HG03066 (cell line): Measurements from ENCODE around the gene CUEDC1.

Experiments used
- ATAC-seq: cut with Tn5 transposase; IDR thresholded peaks from one replicate; pipeline ENCODE4 v1.9.1; 2021; ENCODE audit warnings: low read depth; ENCODE audit not compliant: unreplicated experiment

CUEDC1 gene

DNA sequence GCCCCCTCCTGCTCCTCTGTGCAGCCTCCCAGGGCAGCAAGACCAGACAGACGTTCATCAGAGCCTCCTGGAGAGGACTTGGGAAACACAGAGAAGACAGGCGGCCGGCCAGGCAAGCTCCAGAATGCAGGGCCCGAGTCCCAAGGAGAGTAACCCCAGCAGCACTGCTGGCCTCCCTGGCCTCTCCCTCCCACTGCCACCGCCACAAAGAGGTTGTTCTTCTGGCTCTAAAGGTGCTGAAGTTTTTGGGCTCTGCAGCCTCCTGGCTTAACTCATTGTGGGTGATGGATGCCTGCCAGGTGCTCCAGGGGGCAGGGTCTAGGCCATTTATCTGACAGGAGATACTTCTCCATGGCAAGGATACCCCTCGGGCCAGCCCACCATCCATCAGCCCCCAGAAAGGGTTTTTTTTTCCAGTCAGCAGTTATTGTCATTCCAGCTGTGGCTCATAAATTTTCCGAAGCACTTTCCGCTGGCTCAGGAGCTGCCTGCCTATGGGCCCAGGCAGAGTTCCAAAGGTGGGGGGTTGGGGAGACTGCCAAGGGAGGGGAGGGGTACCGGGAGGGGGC lies 73.3 kb downstream of the CUEDC1 start:
- ATAC-seq, result no peak

DNA sequence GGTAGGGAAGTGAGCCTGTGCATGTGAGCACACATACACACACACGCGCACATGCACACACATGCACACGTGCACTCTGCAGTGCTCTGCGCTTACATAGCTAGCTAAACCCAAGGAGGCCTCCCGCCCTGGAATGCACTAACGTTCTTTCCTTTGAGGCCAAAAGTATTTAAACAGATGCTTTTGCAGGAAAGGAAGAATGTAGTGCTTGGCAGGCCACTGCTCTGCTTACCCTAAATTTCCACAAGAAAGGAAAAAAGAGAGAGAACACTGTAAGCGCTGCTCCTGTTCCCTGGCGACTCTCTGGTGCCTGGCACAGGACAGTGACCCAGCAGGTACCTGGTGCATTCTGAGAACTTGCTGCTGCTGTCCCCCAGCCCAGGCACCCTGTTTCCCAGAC lies 74.1 kb downstream of the CUEDC1 start:
- no peak for ATAC-seq

DNA sequence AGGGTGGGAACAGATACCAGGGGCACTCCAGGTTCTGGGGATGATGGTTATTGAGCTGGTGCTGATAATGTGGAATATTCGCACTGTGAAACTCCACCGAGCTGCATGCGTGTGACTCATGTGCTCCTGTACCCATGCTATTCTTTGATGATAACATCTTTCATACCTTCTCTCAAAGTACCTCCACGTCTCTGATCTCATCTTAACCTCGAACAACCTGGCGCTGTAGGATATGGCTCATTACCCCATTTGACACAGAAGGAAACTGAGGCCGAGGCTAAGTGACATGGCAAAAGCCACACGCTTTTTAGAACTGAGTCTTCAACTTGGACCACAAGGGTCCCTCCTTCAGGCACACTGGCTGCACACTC lies 75.1 kb downstream of the CUEDC1 start:
- no peak for ATAC-seq

DNA sequence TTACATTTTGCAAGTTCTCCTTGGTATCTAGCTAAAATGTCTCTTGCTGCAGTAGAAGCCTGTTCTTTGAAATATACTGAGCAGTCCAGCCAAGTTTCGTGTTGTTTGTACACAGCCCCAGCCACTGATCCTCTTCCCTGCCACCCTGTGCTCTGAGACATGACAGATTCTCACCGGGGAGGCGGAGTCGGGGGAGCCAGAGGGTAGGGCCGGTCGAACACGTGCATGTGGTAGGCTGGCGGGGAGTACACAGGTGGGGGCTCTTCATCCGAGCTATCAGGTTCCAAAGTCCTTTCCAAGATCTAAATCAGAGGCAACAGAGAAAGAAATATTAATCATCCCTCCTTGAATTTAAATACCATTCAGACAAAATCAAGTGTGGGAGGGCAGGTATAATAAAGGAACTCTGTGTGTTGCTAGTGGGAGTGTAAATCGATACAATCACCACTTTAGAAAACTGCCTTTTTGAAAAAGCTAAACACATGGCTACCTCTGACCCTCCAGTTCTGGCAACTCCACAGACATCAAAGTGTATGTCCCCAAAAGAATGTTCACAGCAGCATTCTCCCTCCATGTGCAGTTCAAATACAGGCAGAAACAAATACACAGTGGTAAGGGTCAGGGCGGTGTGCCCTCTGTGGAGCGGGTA lies 75.7 kb downstream of the CUEDC1 start:
- no peak for ATAC-seq

DNA sequence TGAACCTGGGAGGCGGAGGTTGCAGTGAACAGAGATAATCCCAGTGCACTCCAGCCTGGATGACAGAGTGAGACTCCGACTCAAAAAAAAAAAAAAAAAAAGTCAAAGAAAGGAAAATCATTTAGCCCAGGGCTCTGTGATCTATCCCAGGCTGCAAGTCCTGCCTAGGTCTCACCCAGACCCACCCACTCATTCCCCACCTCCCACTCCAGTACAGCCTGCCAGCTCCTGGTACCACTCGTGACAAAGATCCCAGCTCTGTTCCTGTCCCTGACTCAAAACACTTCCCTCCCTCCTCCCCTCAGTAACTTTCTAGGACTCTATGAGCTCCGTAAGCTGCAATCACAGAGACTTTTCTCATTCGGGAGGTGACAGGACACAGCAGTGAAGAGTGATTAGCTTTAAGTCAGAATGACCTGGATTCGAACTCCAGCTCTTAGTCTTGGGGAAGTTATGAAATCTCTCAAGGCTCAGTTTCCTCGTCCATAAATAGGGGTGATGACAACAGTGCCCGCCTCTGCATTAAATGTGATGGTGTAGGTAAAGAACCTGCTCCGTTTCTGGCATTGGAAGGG lies 77.3 kb downstream of the CUEDC1 start:
- no peak for ATAC-seq

DNA sequence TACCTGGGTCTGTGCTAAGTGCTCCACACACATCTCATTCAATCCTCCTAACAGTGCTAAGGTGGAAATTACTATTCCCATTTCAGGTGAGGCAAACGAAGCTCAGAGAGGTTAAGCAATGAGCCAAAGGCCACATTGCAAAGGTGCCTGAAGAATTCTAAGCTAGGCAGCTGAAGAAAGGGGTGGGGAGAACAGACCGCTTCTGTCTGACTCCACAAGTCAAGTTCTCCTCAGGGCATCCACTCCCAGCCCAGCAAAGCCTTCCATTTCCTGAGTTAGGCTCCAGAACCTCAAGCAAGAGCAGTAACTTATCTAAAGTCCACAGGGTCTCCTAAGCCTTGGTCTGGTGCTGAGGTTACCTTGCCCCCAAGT lies 78.4 kb downstream of the CUEDC1 start:
- no peak for ATAC-seq

DNA sequence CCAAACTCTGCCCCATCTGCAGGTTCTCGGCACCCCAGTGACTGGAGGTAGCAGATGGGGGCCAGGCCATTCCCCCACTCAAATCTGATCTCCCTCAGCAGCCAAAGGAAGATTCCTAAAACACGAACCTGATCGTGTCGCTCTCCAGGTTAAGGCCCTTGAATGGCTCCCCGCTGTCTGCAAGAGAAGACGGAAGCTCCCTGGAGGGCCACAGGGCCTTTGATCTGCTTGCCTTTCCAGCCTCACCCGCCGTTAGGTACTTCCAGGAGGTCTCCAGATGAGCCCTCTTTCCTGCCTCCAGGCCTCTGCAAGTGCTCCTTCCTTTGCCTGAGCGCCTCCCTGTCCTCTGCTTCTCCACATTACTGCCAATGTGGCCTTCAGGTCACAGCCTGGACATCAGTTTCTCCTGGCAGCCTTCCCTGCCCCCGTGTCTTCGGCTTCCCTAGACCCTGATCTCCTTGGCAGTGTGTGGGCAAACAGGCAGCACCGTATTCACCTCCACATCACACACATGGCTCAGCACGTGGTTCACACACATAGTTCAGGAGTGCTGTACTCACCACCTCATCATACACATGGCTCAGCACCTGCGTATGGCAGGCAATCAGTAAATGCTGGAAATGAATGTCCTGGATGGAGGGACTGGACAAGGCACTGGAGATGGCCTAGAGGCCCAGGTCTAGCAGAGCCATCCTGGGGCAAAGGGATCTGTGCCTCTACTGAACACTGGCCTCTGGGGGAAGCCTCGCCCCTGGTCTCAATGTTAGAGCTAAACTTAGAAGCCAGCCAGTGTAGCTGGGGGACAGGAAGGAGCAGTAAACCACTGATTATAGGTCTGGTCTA lies 79.0 kb downstream of the CUEDC1 start:
- ATAC-seq, result no peak

DNA sequence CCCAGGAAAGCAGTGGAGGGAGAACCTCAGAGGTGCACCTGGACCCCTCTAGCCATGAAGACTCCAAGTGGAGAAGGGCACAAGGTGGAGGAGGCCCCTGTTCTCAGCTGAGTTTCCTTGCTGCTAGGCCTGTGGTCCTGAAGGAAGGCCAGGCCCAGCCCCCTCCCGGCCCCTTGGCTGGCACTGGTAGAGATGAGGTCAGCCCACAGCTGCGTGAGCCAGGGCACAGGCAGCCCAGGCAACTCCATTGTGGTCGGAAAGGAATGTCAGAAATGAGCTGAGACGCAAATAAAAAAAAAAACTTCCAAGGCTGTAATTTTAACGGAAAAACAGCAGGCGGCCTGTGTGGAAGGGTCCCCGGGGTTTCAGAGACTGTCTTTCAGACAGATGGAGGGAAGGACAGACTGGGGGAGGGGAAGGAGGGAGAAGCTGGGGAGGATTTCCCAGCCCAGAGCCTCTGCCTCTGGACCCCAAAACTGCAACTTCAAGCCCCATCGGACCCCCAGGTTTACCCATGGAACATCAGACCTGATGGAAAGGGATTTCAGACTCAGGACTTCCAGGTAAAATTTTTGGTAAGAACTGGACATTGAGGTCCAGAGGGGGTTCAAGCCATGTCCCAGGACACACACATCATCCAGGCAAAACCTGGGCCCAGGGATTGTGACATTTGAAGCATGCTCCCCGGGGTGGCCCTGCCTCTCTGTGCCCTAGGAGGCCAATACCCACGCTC lies 79.8 kb downstream of the CUEDC1 start:
- ATAC-seq, result no peak

DNA sequence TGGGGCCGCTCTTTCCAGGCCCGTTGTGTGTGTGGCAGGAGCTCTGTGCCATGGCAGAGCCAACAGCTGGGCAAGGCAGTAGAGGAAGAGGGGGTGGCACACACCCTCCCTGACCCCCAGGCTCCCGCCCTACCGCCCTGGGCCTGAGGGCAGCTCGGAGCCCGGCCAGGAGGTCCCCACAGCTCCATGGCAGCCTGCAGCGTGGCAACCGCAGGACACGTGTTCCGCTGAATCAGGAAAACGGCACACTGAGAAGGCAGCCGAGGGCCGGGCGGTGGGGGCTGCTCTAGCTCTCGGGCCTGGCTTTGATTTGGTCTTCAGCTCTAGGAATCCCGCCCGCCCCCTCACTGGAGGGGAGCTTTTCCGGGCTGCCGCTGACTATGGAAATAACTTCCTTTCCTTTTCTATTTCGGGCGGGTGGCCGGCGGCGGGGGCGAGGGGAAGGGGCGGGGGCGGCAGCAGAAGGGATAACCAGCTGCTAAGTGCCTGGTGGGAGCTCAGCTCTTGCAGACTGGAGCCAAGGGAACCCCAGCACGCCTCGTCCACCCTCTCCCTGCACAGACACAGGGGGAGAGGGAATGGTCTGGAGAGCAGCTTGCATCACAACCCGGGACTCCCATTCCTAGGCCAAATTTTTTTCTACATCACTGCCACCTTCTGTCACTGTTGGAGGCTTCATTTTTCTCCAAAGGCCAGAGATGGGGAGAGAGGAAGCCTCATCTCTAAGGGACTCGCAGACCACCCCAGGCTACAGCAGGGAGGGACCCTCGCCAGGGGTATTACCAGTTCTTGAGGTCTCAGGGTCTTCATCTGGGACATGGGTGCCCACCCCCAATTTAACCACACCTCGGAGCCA lies 80.5 kb downstream of the CUEDC1 start:
- no peak for ATAC-seq

DNA sequence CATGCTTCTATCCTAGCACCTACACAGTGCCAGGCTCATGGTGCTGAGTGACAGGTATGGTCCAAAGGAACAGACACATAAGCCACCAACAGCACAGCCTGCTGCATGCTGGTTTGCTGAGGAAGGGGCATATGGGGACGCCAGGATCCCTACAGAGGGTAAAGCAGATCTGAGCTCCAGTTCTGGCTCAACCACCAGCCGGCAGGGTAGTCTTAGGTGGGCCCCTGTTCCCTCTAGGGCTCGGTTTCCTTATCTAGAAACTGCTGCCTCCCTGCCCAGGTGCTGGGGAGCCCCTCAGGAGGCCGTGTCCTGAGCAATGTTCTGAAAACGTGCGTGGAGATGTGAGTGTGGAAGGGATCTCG lies 81.2 kb downstream of the CUEDC1 start:
- no peak for ATAC-seq

DNA sequence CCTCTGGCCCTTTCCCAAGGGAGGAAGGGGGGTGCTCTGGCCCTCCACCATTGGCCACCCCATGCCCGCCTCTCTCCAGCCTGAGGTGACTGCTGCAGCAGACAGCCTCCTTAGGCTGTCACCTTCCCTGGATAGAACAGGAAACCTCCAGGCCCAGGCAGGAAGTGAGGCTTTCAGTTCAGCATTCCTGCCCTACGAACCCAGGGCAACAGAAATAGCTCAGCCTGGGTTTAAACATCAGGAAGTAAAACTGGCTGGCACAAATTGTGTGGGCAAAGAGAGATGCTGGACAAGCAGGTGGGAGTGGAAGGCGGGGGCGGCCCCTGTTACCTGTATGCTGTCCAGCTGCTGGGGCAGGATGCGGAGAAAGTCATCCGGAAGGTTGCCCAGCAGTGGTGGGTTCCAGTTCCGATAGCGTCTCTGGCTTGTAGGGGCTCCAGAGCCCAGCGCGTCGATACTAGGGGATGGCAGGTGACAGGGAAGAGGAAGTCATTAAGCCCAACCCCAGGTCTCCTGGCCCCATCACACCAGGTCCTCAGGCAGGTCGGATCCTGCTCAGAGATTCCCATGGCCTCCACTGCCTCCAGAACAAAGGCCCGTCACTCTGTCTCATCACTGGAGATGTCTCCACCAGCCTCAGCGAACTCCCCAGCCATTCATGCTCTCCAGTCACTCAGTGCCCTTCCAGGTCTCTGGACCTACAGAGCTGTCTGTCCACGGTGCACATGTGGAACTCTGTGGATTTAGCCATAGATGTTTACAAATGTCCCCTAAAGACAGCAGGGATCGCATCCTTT lies 81.8 kb downstream of the CUEDC1 start:
- no peak for ATAC-seq

DNA sequence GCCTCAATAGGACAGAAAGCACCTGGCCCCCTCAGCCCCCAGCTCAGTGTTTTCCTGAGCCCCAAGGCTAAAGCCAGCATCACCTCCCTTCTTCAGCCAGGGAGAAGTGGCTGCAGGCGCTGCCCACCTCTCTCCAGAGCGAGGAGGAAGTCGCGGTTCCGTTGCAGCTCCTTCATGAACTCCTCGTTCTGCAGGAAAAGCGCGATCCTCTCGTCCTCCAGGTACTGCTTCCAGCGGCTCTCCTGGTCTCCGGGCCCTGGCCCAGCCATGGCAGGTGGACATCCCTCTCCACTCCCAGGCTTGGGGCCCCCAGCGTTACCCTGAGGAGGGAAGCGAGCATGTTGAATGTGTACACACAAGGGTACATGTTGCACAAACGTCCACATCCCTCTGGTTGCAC lies 82.7 kb downstream of the CUEDC1 start:
- ATAC-seq, result no peak

DNA sequence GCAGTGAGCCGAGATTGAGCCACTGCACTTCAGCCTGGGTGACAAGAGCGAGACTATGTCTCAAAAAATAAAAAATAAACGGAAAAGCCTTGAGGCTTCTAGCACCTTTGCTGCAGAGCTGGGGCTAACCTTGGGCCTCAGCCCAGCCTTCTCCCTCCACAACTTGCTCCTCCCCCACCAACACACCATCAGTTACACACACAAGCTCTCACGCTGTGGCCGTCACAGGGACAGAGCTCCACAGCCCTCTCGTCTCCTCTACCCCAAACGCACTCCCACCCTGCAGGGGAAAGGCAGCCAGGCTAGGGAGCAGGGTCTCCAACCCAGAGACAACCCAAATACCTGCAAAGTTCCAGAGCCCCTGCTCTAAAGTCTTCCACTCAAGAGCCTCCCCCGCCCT lies 83.3 kb downstream of the CUEDC1 start:
- ATAC-seq, result no peak

DNA sequence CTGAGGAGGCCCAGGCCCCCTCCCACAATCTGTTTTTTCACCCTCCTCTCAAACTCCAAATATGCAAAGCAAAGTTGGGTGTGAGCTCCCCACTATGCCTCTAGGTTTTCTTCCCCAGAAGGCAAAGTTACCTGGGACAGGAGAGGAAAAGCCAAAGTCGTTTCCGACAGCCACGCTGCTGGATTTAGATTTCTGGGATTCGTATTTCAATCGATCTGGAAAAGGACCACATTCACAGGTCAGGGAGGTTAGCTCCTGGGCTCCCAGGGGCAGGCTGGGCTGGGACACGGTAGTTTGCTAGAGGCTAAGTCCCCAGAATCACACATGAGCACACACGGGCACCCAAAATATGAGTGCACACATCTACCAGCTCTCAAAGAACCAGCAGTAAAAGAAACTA lies 84.1 kb downstream of the CUEDC1 start:
- ATAC-seq, result no peak

DNA sequence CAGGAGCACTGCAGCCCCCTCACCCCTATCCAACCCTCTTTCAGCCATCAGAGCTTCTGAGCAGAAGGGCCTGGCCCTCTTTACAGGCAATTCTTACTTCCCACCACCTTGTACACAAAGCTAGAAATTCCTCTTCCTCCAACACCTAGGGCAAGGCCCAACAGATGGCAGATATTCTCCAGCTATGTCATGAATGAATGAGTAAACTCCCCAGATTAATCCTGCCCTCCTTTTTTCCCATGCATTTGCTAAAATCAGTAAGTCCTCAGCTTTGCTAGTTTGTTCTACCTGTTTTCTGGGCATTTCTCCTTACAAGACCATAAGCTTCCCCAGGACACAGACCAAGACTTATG lies 85.0 kb downstream of the CUEDC1 start:
- no peak for ATAC-seq

DNA sequence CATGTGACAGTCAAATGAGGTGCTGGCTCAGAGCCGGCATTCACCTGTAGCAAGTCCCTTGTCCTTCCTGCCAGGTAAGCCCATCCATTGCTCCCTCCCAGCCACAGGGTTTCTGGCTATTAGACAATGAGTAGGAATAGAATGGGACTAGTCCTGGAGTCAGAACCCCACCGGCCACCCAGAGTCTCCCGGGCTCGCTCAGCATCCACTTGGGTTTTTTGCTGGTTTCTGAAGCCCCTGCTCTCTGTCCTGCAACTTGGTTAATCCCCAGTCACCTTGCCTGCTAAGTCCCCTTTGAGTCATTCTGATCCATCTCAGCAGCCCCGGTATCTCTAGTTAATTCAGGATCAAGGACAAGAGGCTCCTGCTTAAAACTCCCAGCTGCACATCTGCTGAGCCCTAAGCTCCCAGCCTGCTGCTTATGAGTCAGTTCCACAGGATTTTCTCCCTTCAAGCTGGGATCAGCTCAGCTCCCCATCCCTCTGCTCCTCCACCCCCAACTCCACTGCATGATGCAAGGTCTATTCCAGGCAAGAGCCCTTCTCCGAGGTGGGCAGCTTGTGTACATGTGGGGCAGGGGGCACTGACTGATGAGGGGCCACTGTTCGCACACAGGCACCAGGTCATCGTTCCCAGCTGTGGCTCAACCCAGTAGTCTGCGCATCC lies 85.5 kb downstream of the CUEDC1 start:
- ATAC-seq, result no peak

DNA sequence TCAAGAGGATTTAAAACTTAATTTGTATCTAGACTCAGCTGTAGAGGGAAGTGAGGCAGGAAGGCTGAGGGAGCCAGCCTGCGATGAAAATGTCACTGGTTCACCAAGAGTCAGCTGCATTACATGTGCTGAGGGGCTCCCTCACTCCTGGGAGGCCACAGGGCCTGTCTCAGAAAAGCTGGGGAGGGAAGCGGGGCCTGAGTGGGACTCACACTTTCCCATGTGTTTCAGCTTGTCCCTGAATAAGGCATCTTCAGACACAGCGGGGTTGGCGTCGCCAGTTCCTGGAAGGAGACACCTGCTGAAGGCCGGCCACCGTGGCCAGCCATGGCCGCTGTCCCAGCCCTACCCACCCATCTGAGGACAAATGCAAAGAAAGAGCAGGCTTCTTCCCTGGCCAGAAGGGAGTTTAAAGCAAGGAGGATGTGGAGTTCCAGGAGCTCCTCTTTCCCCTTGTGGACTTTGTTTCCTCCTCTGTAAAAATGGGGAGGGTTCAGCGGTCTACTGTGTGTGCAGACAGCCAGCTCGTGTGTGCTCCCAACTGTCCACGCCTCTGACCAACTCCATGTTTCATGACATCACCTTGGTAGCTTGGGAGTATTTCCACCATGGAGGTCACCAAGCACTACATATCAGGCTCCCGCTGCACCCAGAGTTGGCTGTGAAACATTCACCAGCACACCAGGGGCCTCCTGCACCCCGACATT lies 86.1 kb downstream of the CUEDC1 start:
- ATAC-seq, result no peak
